LNCaP clone FGC (cell line): ENCODE data around the gene NEK9.
A peak's percentile ranks its signal among the peaks of the same experiment; 100 is the strongest.

Experiments used
- DNase-seq: peaks from one replicate; pipeline ENCODE4 v3.0.0-alpha.2; 2011; ENCODE audit warnings: low read depth
- H3K4me3 ChIP-seq: 2 replicates; pipeline ENCODE4 v1.5.1; 2011; ENCODE audit warnings: mild to moderate bottlenecking, low read depth, low read length, control low read depth
- CTCF ChIP-seq: IDR thresholded peaks from 2 replicates; pipeline ENCODE4 v1.5.1; 2012; ENCODE audit warnings: mild to moderate bottlenecking; ENCODE audit not compliant: control insufficient read depth, insufficient read depth; ENCODE audit errors: extremely low read depth

NEK9 gene

DNA sequence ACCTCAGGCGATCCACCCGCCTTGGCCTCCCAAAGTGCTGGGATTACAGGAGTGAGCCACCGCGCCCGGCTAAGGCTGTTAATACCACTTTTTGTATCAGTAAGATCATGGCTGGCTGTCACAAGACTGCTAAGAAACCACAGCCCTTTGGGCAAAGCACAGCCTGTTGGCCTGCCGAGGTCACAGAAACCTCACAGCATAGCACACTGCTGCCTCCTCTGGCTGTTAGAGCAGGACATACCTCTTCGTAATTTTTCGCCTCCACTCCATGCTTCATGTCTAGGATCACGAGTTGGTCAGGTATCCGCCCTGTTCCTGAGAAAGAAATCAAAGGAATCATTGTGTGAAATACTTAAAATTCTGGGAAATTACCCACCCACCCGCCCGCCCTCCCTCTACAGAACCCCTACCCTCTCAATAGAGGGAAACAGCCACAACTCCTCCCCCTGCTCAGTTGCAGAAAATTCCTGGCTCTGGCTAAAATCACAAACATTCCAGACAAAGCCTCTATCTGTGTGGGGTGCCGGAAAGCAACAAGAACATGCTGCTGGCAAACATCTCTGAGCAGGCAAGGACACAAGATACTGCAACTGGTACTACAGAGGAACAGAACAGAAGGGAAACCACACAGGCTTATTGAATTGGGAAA is 20.7 kb upstream of the NEK9 start:
- no peak for DNase-seq
- H3K4me3 ChIP-seq, result no peak overlapping the region
- no peak for TF ChIP-seq CTCF

DNA sequence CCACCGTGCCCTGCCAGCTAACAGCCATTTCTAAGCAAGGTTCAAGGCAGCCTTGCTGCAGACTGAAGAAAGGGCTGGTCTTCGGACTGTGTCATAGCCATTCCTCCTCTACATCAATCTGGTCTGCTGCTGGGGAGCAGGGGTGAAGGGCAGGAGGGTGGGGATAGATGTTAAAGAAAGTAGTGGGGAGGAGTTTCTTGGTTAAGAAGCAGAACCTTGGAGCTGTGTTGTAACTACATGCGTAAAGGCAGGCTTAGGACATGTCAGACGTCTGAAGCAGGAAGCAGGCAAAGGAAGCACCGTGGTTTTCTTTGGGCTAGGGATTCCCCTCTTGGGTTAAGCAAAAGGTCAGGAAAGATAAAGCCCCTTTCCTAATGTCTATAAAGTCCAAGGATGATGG is 18.1 kb upstream of the NEK9 start:
- no peak overlapping the region for H3K4me3 ChIP-seq
- no peak for TF ChIP-seq CTCF
- DNase-seq, result no peak

- DNase-seq, result no peak
- H3K4me3 ChIP-seq, result no peak overlapping the region
- no peak for TF ChIP-seq CTCF
Observed at GRCh38 chr14:75143761-75144527, 17.1 kb upstream of the NEK9 start.

GRCh38 chr14:75142494-75142893 is 15.6 kb upstream of the NEK9 start:
- DNase-seq, result no peak

GRCh38 chr14:75141967-75142366 is 15.1 kb upstream of the NEK9 start:
- no peak for DNase-seq
- no peak overlapping the region for H3K4me3 ChIP-seq
- TF ChIP-seq CTCF, result peak; percentile 28

More at GRCh38 chr14:75142494-75142893, 15.6 kb upstream of the NEK9 start:
- H3K4me3 ChIP-seq, result no peak overlapping the region
- no peak for TF ChIP-seq CTCF

GRCh38 chr14:75141062-75141461 is 14.2 kb upstream of the NEK9 start:
- H3K4me3 ChIP-seq, result no peak overlapping the region
- no peak for TF ChIP-seq CTCF
- DNase-seq, result no peak

DNA sequence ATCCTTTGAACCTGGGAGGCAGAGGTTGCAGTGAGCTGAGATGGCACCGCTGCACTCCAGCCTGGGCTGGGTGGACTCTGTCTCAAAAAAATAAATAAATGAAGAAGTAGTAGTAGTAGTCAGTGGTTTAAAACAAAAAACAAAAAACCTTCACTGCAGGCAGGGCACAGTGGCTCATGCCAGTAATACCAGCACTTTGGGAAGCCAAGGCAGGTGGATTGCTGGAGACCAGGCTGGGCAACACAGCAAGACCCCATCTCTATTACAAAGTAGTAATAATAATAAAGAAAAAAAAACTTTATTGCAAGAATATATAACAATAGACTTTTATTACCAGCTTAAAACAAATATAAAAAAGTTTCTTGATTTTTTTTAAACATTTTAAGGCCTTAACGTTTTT is 13.8 kb upstream of the NEK9 start:
- no peak for TF ChIP-seq CTCF
- DNase-seq, result no peak
- H3K4me3 ChIP-seq, result no peak overlapping the region
